OCI-LY3 (cell line): ENCODE data around the gene FRMPD4.

Experiments used
- EZH2phosphoT487 ChIP-seq: fragments of 200-600 bp; shearing (Covaris generic); IDR thresholded peaks from 2 replicates; pipeline ENCODE4 v1.6.1; 2018; ENCODE audit warnings: antibody characterized with exemption, mixed run types, low read depth
- TF ChIP-seq, protein P1 (sequence below): fragments of 200-600, 300-600 bp; sonication (generic); IDR thresholded peaks from 2 replicates; pipeline ENCODE4 v1.5.1; 2014; ENCODE audit warnings: antibody characterized with exemption, low read length, low read depth

DNA sequence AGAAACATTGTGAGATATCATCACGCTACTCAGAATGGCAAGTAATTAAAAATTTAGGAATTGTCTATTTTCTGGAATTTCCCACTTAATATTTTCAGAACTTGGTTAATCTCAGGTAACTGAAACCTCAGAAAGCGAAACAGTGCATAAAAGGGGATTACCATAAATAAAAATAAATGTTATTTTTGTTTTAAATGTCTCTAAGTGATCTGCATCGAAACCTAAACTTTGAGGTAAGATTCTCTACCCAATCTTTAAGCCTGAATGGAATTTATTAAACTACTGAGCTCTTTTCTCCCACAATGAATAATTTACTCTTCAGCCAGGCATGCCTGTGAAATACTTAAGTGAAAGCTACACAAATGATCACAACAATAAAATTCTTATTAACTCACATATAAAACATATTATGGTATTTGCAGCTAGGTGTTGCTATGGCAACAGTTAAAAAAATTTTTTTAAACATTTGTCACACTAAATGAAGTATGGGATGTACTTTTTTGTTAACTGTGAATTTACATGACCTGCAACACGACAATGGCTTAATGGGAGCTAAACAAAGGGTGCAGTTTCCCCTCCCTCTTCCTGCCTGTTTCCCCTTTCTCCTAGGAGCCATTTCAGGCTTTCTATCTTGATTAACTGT is 432.7 kb downstream of the FRMPD4 start:
- TF ChIP-seq, protein P1, sequence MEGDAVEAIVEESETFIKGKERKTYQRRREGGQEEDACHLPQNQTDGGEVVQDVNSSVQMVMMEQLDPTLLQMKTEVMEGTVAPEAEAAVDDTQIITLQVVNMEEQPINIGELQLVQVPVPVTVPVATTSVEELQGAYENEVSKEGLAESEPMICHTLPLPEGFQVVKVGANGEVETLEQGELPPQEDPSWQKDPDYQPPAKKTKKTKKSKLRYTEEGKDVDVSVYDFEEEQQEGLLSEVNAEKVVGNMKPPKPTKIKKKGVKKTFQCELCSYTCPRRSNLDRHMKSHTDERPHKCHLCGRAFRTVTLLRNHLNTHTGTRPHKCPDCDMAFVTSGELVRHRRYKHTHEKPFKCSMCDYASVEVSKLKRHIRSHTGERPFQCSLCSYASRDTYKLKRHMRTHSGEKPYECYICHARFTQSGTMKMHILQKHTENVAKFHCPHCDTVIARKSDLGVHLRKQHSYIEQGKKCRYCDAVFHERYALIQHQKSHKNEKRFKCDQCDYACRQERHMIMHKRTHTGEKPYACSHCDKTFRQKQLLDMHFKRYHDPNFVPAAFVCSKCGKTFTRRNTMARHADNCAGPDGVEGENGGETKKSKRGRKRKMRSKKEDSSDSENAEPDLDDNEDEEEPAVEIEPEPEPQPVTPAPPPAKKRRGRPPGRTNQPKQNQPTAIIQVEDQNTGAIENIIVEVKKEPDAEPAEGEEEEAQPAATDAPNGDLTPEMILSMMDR = no peak
- TF ChIP-seq EZH2phosphoT487 = no peak
